HEK293 (cell line): ENCODE data around the gene FAM118A.

ENCODE experiments used
- CTCF ChIA-PET: fragments of 350-600 bp; formaldehyde crosslinking; extraction: SDS; loops from one replicate; lab custom pipeline; 2021; ENCODE audit warnings: antibody characterized with exemption; lab: Yijun Ruan, JAX
- POLR2A ChIA-PET: fragments of 300-600 bp; formaldehyde crosslinking; extraction: SDS; loops from one replicate; lab custom pipeline; 2020; ENCODE audit warnings: antibody characterized with exemption, inconsistent platforms; lab: Yijun Ruan, JAX
- H3K27ac ChIP-seq: fragments of 200-500 bp; sonication (Bioruptor generic); 2 replicates; pipeline ENCODE4 v1.5.1; 2014; ENCODE audit warnings: low read depth, low read length, control low read depth, inconsistent platforms; ENCODE audit errors: extremely low read depth
- H3K36me3 ChIP-seq, 2 experiments: fragments of 200-500 bp in 1 of 2; sonication (Bioruptor generic) in 1 of 2; 1 replicate in 1 of 2; 2 replicates in 1 of 2; pipeline ENCODE4 v1.5.1; 2014 to 2017; ENCODE audit warnings: inconsistent platforms in 2 of 2, low read length in 2 of 2; ENCODE audit not compliant: control insufficient read depth in 2 of 2, insufficient read depth in 1 of 2
- H3K4me1 ChIP-seq: fragments of 200-500 bp; sonication (Bioruptor generic); 2 replicates; pipeline ENCODE4 v1.5.1; 2014; ENCODE audit warnings: mild to moderate bottlenecking, low read length, inconsistent platforms; ENCODE audit not compliant: control insufficient read depth, insufficient read depth
- H3K4me3 ChIP-seq: 2 replicates; pipeline ENCODE4 v1.5.1; 2011; ENCODE audit warnings: low read depth, mild to moderate bottlenecking, control low read depth, low read length, moderate library complexity
- H3K9me3 ChIP-seq: fragments of 200-500 bp; sonication (Bioruptor generic); 2 replicates; pipeline ENCODE4 v1.5.1; 2014; ENCODE audit warnings: low read depth, low read length, inconsistent platforms; ENCODE audit not compliant: control insufficient read depth, insufficient read depth
- EGR2 ChIP-seq: fragments of 450-650 bp; formaldehyde crosslinking; IDR thresholded peaks from 2 replicates; pipeline ENCODE4 v1.5.1; 2016; ENCODE audit warnings: low read depth, missing biosample characterization, missing genetic modification characterization
- GLI4 ChIP-seq: fragments of 450-650 bp; formaldehyde crosslinking; IDR thresholded peaks from 2 replicates; pipeline ENCODE4 v1.5.1; 2016; ENCODE audit warnings: missing biosample characterization, missing genetic modification characterization
- KLF7 ChIP-seq: fragments of 450-650 bp; formaldehyde crosslinking; IDR thresholded peaks from 2 replicates; pipeline ENCODE4 v1.5.1; 2016; ENCODE audit warnings: missing biosample characterization, missing genetic modification characterization, borderline replicate concordance
- SALL2 ChIP-seq: fragments of 450-650 bp; formaldehyde crosslinking; IDR thresholded peaks from 2 replicates; pipeline ENCODE4 v1.5.0; 2017; ENCODE audit warnings: missing biosample characterization, mild to moderate bottlenecking, missing genetic modification characterization, borderline replicate concordance
- ZBTB48 ChIP-seq: fragments of 450-650 bp; formaldehyde crosslinking; IDR thresholded peaks from 2 replicates; pipeline ENCODE4 v1.5.1; 2016; ENCODE audit warnings: missing biosample characterization, missing genetic modification characterization
- ZEB2 ChIP-seq: fragments of 450-650 bp; formaldehyde crosslinking; IDR thresholded peaks from 2 replicates; pipeline ENCODE4 v1.5.1; 2016; ENCODE audit warnings: missing biosample characterization, missing genetic modification characterization
- ZFP41 ChIP-seq: fragments of 450-650 bp; formaldehyde crosslinking; IDR thresholded peaks from 2 replicates; pipeline ENCODE4 v1.5.1; 2016; ENCODE audit warnings: missing biosample characterization, missing genetic modification characterization, borderline replicate concordance
- ZIC2 ChIP-seq: fragments of 450-650 bp; formaldehyde crosslinking; IDR thresholded peaks from 2 replicates; pipeline ENCODE4 v1.5.1; 2016; ENCODE audit warnings: missing biosample characterization, missing genetic modification characterization
- ZNF114 ChIP-seq: fragments of 450-650 bp; formaldehyde crosslinking; IDR thresholded peaks from 2 replicates; pipeline ENCODE4 v1.5.0; 2017; ENCODE audit warnings: missing biosample characterization, missing genetic modification characterization
- ZNF121 ChIP-seq: fragments of 450-650 bp; formaldehyde crosslinking; IDR thresholded peaks from 2 replicates; pipeline ENCODE4 v1.5.1; 2016; ENCODE audit warnings: missing biosample characterization, missing genetic modification characterization
- ZNF174 ChIP-seq: fragments of 450-650 bp; formaldehyde crosslinking; IDR thresholded peaks from 2 replicates; pipeline ENCODE4 v1.5.0; 2017; ENCODE audit warnings: missing biosample characterization, mild to moderate bottlenecking, missing genetic modification characterization
- ZNF426 ChIP-seq: fragments of 450-650 bp; formaldehyde crosslinking; IDR thresholded peaks from 2 replicates; pipeline ENCODE4 v1.5.1; 2017; ENCODE audit warnings: missing biosample characterization, missing genetic modification characterization, mild to moderate bottlenecking, inconsistent platforms, moderate library complexity
- ZNF514 ChIP-seq: fragments of 450-650 bp; formaldehyde crosslinking; IDR thresholded peaks from 2 replicates; pipeline ENCODE4 v1.5.1; 2016; ENCODE audit warnings: missing biosample characterization, missing genetic modification characterization
- ZNF521 ChIP-seq: fragments of 450-650 bp; formaldehyde crosslinking; IDR thresholded peaks from 2 replicates; pipeline ENCODE4 v1.5.1; 2017; ENCODE audit warnings: missing biosample characterization, mild to moderate bottlenecking, missing genetic modification characterization
- ZNF610 ChIP-seq: fragments of 450-650 bp; formaldehyde crosslinking; IDR thresholded peaks from 2 replicates; pipeline ENCODE4 v1.5.1; 2016; ENCODE audit warnings: missing biosample characterization, missing genetic modification characterization, borderline replicate concordance
- ZNF626 ChIP-seq: fragments of 450-650 bp; sonication (Bioruptor Pico); formaldehyde crosslinking; IDR thresholded peaks from 2 replicates; pipeline ENCODE4 v1.5.1; 2018; ENCODE audit warnings: missing biosample characterization, missing genetic modification characterization, inconsistent platforms
- ZNF792 ChIP-seq: fragments of 450-650 bp; formaldehyde crosslinking; IDR thresholded peaks from 2 replicates; pipeline ENCODE4 v1.5.1; 2016; ENCODE audit warnings: missing biosample characterization, missing genetic modification characterization
- ZNF837 ChIP-seq: fragments of 450-650 bp; formaldehyde crosslinking; IDR thresholded peaks from 2 replicates; pipeline ENCODE4 v1.5.1; 2016; ENCODE audit warnings: missing biosample characterization, missing genetic modification characterization
- TF ChIP-seq, protein P1 (sequence below): sonication (generic); formaldehyde crosslinking; IDR thresholded peaks from 2 replicates; pipeline ENCODE4 v1.8.1; 2022; ENCODE audit warnings: mild to moderate bottlenecking, moderate library complexity, missing genetic modification reagents
- TF ChIP-seq, protein P2 (sequence below): fragments of 450-650 bp; formaldehyde crosslinking; IDR thresholded peaks from 2 replicates; pipeline ENCODE4 v1.5.1; 2016; ENCODE audit warnings: missing biosample characterization, missing genetic modification characterization
- TF ChIP-seq, protein P3 (sequence below): fragments of 450-650 bp; formaldehyde crosslinking; IDR thresholded peaks from 2 replicates; pipeline ENCODE4 v1.5.1; 2016; ENCODE audit warnings: missing biosample characterization, missing genetic modification characterization
- TF ChIP-seq, protein P4 (sequence below): fragments of 450-650 bp; formaldehyde crosslinking; IDR thresholded peaks from 2 replicates; pipeline ENCODE4 v1.5.1; 2016; ENCODE audit warnings: missing biosample characterization, missing genetic modification characterization, borderline replicate concordance

The FAM118A gene

DNA sequence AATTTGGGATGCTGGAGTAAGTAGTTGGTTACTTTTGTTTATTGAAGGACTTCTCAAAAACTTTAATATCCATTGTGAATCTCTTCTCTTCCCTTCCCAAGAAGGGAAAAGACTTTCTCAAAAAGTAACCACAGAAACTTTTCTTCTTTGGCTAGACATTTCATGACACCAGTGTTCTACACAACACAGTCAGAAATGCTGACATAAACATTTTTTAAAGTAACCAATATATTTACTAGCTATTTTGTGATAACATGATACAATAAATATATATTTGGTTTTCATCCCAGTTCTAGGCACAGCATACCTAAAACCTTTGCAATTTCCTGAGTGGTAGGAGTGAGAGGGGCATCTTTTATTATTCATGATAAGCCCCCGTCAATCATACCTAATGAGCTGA is 47.8 kb downstream of the FAM118A start:
- no peak overlapping the region for H3K27ac ChIP-seq
- no peaks in the 10 kb centered on the region for H3K36me3 ChIP-seq
- POLR2A ChIA-PET, result no interaction called here
- H3K9me3 ChIP-seq, result no peaks in the 10 kb centered on the region
- TF ChIP-seq, protein P1, sequence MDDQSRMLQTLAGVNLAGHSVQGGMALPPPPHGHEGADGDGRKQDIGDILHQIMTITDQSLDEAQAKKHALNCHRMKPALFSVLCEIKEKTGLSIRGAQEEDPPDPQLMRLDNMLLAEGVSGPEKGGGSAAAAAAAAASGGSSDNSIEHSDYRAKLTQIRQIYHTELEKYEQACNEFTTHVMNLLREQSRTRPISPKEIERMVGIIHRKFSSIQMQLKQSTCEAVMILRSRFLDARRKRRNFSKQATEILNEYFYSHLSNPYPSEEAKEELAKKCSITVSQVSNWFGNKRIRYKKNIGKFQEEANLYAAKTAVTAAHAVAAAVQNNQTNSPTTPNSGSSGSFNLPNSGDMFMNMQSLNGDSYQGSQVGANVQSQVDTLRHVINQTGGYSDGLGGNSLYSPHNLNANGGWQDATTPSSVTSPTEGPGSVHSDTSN, result no peak
- no peak for TF ChIP-seq ZNF626 (tag by site-specific recombination)
- no peak for TF ChIP-seq ZFP41
- no peak for TF ChIP-seq EGR2 (tag by site-specific recombination)
- H3K4me1 ChIP-seq, result no peaks in the 10 kb centered on the region
- no peak overlapping the region for H3K4me3 ChIP-seq
- CTCF ChIA-PET, result no interaction called here

DNA sequence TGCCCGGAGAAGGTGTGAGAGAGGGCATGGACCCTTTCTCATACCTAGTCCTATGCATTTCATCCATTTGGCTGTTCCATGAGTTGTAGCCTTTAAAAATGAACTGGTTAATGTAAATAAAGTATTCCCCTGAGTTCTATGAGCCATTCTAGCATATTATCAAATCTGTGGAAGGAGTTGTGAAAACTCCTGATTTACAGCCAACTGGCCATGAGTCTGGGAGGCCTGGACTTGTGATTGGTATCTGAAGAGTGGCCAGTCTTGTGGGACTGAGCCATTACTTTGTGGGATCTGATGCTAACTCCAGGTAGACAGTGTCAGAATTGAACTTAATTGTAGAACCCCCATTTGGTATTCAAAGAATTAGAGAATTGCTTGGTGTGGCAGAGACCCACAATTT is 48.4 kb downstream of the FAM118A start:
- H3K27ac ChIP-seq, result no peak overlapping the region
- no peaks in the 10 kb centered on the region for H3K9me3 ChIP-seq
- H3K4me3 ChIP-seq, result no peak overlapping the region
- POLR2A ChIA-PET, result no interaction called here
- TF ChIP-seq, protein P2, sequence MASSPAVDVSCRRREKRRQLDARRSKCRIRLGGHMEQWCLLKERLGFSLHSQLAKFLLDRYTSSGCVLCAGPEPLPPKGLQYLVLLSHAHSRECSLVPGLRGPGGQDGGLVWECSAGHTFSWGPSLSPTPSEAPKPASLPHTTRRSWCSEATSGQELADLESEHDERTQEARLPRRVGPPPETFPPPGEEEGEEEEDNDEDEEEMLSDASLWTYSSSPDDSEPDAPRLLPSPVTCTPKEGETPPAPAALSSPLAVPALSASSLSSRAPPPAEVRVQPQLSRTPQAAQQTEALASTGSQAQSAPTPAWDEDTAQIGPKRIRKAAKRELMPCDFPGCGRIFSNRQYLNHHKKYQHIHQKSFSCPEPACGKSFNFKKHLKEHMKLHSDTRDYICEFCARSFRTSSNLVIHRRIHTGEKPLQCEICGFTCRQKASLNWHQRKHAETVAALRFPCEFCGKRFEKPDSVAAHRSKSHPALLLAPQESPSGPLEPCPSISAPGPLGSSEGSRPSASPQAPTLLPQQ (tag by site-specific recombination), result no peak
- TF ChIP-seq ZNF837 (tag by site-specific recombination) (no peak), ZNF426 (tag by site-specific recombination) (no peak), ZIC2 (tag by site-specific recombination) (no peak), ZNF174 (tag by site-specific recombination) (no peak), SALL2 (tag by site-specific recombination) (no peak), ZNF514 (tag by site-specific recombination) (no peak), ZNF114 (tag by site-specific recombination) (no peak), ZBTB48 (tag by site-specific recombination) (no peak), ZNF792 (no peak), ZNF521 (no peak), ZEB2 (no peak), ZNF610 (tag by site-specific recombination) (no peak), GLI4 (tag by site-specific recombination) (no peak), KLF7 (tag by site-specific recombination) (no peak), ZNF121 (tag by site-specific recombination) (no peak)
- TF ChIP-seq, protein P3, sequence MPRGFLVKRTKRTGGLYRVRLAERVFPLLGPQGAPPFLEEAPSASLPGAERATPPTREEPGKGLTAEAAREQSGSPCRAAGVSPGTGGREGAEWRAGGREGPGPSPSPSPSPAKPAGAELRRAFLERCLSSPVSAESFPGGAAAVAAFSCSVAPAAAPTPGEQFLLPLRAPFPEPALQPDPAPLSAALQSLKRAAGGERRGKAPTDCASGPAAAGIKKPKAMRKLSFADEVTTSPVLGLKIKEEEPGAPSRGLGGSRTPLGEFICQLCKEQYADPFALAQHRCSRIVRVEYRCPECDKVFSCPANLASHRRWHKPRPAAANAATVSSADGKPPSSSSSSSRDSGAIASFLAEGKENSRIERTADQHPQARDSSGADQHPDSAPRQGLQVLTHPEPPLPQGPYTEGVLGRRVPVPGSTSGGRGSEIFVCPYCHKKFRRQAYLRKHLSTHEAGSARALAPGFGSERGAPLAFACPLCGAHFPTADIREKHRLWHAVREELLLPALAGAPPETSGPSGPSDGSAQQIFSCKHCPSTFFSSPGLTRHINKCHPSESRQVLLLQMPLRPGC, result no peak
- TF ChIP-seq, protein P4, sequence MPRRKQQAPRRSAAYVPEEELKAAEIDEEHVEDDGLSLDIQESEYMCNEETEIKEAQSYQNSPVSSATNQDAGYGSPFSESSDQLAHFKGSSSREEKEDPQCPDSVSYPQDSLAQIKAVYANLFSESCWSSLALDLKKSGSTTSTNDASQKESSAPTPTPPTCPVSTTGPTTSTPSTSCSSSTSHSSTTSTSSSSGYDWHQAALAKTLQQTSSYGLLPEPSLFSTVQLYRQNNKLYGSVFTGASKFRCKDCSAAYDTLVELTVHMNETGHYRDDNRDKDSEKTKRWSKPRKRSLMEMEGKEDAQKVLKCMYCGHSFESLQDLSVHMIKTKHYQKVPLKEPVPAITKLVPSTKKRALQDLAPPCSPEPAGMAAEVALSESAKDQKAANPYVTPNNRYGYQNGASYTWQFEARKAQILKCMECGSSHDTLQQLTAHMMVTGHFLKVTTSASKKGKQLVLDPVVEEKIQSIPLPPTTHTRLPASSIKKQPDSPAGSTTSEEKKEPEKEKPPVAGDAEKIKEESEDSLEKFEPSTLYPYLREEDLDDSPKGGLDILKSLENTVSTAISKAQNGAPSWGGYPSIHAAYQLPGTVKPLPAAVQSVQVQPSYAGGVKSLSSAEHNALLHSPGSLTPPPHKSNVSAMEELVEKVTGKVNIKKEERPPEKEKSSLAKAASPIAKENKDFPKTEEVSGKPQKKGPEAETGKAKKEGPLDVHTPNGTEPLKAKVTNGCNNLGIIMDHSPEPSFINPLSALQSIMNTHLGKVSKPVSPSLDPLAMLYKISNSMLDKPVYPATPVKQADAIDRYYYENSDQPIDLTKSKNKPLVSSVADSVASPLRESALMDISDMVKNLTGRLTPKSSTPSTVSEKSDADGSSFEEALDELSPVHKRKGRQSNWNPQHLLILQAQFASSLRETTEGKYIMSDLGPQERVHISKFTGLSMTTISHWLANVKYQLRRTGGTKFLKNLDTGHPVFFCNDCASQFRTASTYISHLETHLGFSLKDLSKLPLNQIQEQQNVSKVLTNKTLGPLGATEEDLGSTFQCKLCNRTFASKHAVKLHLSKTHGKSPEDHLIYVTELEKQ (tag by site-specific recombination), result no peak
- no peaks in the 10 kb centered on the region for H3K4me1 ChIP-seq
- CTCF ChIA-PET, result no interaction called here
- no peaks in the 10 kb centered on the region for H3K36me3 ChIP-seq
